Keratinocyte (primary cell): Measurements from ENCODE around the gene CLEC18A. TPM values are rescaled to one million over a fixed set of nuclear protein-coding genes. Genes with fewer than 3 reads are reported as not detected.
"Not testable (repeated sequence)": the region's sequence is repeated elsewhere in the genome, so short reads cannot be mapped to it uniquely, and the experiment has no call there.

Experiments used
- DNase-seq: peaks from one replicate; pipeline ENCODE4 v3.0.0-alpha.2; 2011; ENCODE audit warnings: low read depth, missing footprints, low spot score
- FAIRE-seq: peaks from 2 replicates; lab custom pipeline; 2011; peaks lifted over from hg19 to GRCh38; lab: Jason Lieb, UNC
- H2AFZ ChIP-seq: 2 replicates; pipeline ENCODE4 v1.6.0; 2012; ENCODE audit warnings: low read length, control low read depth, inconsistent platforms; ENCODE audit not compliant: control insufficient read depth
- H3K27ac ChIP-seq: 2 replicates; pipeline ENCODE4 v1.5.1; 2011; ENCODE audit warnings: low read length; ENCODE audit not compliant: control insufficient read depth, insufficient read depth
- H3K27me3 ChIP-seq: 3 replicates; pipeline ENCODE4 v1.6.0; 2011; ENCODE audit warnings: low read length; ENCODE audit not compliant: control insufficient read depth, insufficient read depth; ENCODE audit errors: extremely low read depth
- H3K36me3 ChIP-seq, 2 experiments: 2 replicates in 1 of 2; 3 replicates in 1 of 2; pipeline ENCODE4 v1.5.1; 2011; ENCODE audit warnings: low read length in 2 of 2, mild to moderate bottlenecking in 1 of 2; ENCODE audit not compliant: control insufficient read depth in 2 of 2, insufficient read depth in 2 of 2; ENCODE audit errors: extremely low read depth in 1 of 2
- H3K4me1 ChIP-seq: 3 replicates; pipeline ENCODE4 v1.5.1; 2011; ENCODE audit warnings: low read length; ENCODE audit not compliant: control insufficient read depth, insufficient read depth; ENCODE audit errors: extremely low read depth
- H3K4me2 ChIP-seq: 3 replicates; pipeline ENCODE4 v1.6.0; 2011; ENCODE audit warnings: low read depth, low read length; ENCODE audit not compliant: control insufficient read depth, insufficient read depth; ENCODE audit errors: extremely low read depth
- H3K4me3 ChIP-seq, 3 experiments: fragments of 200-600 bp in 1 of 3; sonication (generic) in 1 of 3; 2 replicates in 2 of 3; 3 replicates in 1 of 3; pipeline ENCODE4 v1.5.1; 2011 to 2016; ENCODE audit warnings: low read length in 3 of 3, mild to moderate bottlenecking in 3 of 3, control low read depth in 2 of 3, inconsistent platforms in 1 of 3, low read depth in 1 of 3, mixed read lengths in 1 of 3, mixed run types in 1 of 3, moderate library complexity in 1 of 3; ENCODE audit not compliant: control insufficient read depth in 2 of 3, insufficient read depth in 2 of 3; ENCODE audit errors: extremely low read depth in 1 of 3
- H3K79me2 ChIP-seq: 2 replicates; pipeline ENCODE4 v1.6.0; 2012; ENCODE audit warnings: low read length; ENCODE audit not compliant: control insufficient read depth, insufficient read depth
- H3K9ac ChIP-seq: 3 replicates; pipeline ENCODE4 v1.6.0; 2011; ENCODE audit warnings: low read length; ENCODE audit not compliant: control insufficient read depth, insufficient read depth; ENCODE audit errors: extremely low read depth
- H3K9me1 ChIP-seq: 3 replicates; pipeline ENCODE4 v1.6.0; 2011; ENCODE audit warnings: low read length; ENCODE audit not compliant: control insufficient read depth, insufficient read depth; ENCODE audit errors: extremely low read depth
- H3K9me3 ChIP-seq: 2 replicates; pipeline ENCODE4 v1.5.1; 2012; ENCODE audit warnings: low read depth, low read length; ENCODE audit not compliant: control insufficient read depth
- H4K20me1 ChIP-seq: 3 replicates; pipeline ENCODE4 v1.6.0; 2011; ENCODE audit warnings: low read length; ENCODE audit not compliant: control insufficient read depth, insufficient read depth; ENCODE audit errors: extremely low read depth
- dilution Hi-C: fragments of 300-500 bp; cut with MboI; formaldehyde crosslinking; loops from one replicate; pipeline ENCODE4 v1.7.0; 2020; ENCODE audit warnings: low sequenced_read_pairs; ENCODE audit not compliant: extremely low pct_ligation_motif_present
- polyA plus RNA-seq, 5 experiments: library from polyadenylated mRNA; depleted of rRNA in 3 of 5; stranded (reverse) in 3 of 5; stranded (forward) in 1 of 5; unstranded in 1 of 5; fragments of >200 nt; gene quantifications; 1 replicate in 1 of 5; 2 replicates in 3 of 5; 3 replicates in 1 of 5; pipeline versions ENCODE4 v1.2.1 to v1.2.3, GENCODE V29; 2011 to 2012; ENCODE audit warnings: missing spikeins in 2 of 5, low read depth in 1 of 5, low replicate concordance in 1 of 5

The CLEC18A gene
- polyA plus RNA-seq, 1 donor (not counting 4 experiments of a cell fraction or from before 2014, with no cell fraction given): 0.14 TPM

- H3K4me1 ChIP-seq, H3K9ac ChIP-seq, dilution Hi-C loops, H2AFZ ChIP-seq, H3K27ac ChIP-seq, H3K27me3 ChIP-seq, DNase-seq, H3K36me3 ChIP-seq, H3K4me3 ChIP-seq, FAIRE-seq, H3K79me2 ChIP-seq, H4K20me1 ChIP-seq, H3K4me2 ChIP-seq, H3K9me1 ChIP-seq, H3K9me3 ChIP-seq: not testable (repeated sequence)
Observed at GRCh38 chr16:69972935-69973334, 21.8 kb downstream of the CLEC18A start.

GRCh38 chr16:69985196-69985595, 34.1 kb downstream of the CLEC18A start:
- FAIRE-seq, H3K9ac ChIP-seq, dilution Hi-C loops, H2AFZ ChIP-seq, H3K36me3 ChIP-seq, H3K27ac ChIP-seq, H3K27me3 ChIP-seq, H3K9me3 ChIP-seq, H3K4me1 ChIP-seq, H3K79me2 ChIP-seq, H3K9me1 ChIP-seq, DNase-seq, H4K20me1 ChIP-seq, H3K4me2 ChIP-seq, H3K4me3 ChIP-seq: not testable (repeated sequence)

GRCh38 chr16:69997956-69998355, 46.8 kb downstream of the CLEC18A start:
- peak overlapping the region; percentile 36 for H3K27ac ChIP-seq
- H3K36me3 ChIP-seq, dilution Hi-C loops, H3K9me3 ChIP-seq, FAIRE-seq, H4K20me1 ChIP-seq, H3K27me3 ChIP-seq, H3K9me1 ChIP-seq, H3K9ac ChIP-seq, H3K79me2 ChIP-seq, H2AFZ ChIP-seq, H3K4me3 ChIP-seq: not testable (repeated sequence)
- peaks cover 14% of the 10 kb centered on the region for H3K4me1 ChIP-seq
- peak overlapping the region; percentile 32 for H3K4me2 ChIP-seq
- peak; percentile 4 for DNase-seq

GRCh38 chr16:69999801-70000200, 48.7 kb downstream of the CLEC18A start:
- dilution Hi-C loops, H3K9me3 ChIP-seq, H2AFZ ChIP-seq, H3K4me3 ChIP-seq, H3K27ac ChIP-seq, H3K36me3 ChIP-seq, H3K4me2 ChIP-seq, FAIRE-seq, H3K79me2 ChIP-seq, H4K20me1 ChIP-seq, H3K9ac ChIP-seq, DNase-seq, H3K9me1 ChIP-seq, H3K27me3 ChIP-seq: not testable (repeated sequence)
- H3K4me1 ChIP-seq: peaks cover 14% of the 10 kb centered on the region

- dilution Hi-C loops, H3K4me1 ChIP-seq, H3K27ac ChIP-seq, H3K9me3 ChIP-seq, H4K20me1 ChIP-seq, H3K9ac ChIP-seq, H3K4me2 ChIP-seq, H2AFZ ChIP-seq, H3K9me1 ChIP-seq, H3K79me2 ChIP-seq, H3K36me3 ChIP-seq, FAIRE-seq, DNase-seq, H3K4me3 ChIP-seq, H3K27me3 ChIP-seq: not testable (repeated sequence)
Observed at GRCh38 chr16:70003511-70003910, 52.4 kb downstream of the CLEC18A start.
